ENCODE data around the gene MEN1.

DNA sequence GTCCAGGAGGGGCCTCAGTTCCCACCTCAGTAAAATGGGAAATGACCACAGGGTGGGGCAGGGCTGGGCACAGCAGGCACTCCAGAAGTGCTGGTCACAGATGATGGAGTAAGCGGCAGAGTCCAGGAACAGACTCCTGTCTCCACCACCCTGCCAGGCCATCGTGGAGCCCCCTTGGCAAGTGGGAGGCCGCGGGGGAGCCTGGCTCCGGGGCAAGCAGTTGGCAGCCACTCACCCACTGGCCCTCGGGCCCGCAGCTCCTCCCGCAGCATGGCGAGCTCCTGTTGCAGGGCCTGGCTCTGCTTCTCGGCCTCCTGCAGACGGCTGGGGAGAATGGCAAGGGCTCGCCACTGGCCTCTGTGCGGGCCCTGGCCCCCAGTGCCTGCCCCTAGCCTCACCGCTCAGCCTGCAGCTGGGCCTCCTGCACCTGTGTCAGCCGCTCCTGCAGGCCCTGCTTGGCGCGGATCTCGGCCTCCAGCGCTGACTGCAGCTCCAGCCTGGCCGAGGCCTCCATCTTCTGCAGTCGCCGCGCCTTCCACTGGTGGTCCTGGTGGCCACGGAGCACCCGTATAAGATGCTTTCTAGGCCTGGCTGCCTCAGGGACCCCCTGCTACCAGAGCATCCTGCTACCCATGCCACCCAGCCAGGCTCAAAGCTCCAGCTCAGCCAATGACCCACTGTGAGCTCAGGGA, 23.8 kb upstream of the MEN1 start:
- TF ChIP-seq, protein P1, sequence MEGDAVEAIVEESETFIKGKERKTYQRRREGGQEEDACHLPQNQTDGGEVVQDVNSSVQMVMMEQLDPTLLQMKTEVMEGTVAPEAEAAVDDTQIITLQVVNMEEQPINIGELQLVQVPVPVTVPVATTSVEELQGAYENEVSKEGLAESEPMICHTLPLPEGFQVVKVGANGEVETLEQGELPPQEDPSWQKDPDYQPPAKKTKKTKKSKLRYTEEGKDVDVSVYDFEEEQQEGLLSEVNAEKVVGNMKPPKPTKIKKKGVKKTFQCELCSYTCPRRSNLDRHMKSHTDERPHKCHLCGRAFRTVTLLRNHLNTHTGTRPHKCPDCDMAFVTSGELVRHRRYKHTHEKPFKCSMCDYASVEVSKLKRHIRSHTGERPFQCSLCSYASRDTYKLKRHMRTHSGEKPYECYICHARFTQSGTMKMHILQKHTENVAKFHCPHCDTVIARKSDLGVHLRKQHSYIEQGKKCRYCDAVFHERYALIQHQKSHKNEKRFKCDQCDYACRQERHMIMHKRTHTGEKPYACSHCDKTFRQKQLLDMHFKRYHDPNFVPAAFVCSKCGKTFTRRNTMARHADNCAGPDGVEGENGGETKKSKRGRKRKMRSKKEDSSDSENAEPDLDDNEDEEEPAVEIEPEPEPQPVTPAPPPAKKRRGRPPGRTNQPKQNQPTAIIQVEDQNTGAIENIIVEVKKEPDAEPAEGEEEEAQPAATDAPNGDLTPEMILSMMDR (IDR thresholded peaks at IDR 0.05) = no peak
- TF ChIP-seq POLR2A (IDR thresholded peaks at IDR 0.05) = no peak
